DOHH2 (cell line): Measurements from ENCODE around the gene ODC1.

Source experiments
- H3F3A ChIP-seq: fragments of 200-600 bp; sonication (generic), shearing (Covaris generic); 2 replicates; pipeline ENCODE4 v1.6.0; 2016; ENCODE audit warnings: antibody characterized with exemption, mild to moderate bottlenecking; ENCODE audit not compliant: control insufficient read depth, insufficient read depth
- H3K27ac ChIP-seq: fragments of 200-600 bp; sonication (generic); 2 replicates; pipeline ENCODE4 v1.5.1; 2014; ENCODE audit warnings: low read depth, mild to moderate bottlenecking, low read length, moderate library complexity
- H3K27me3 ChIP-seq: fragments of 200-600 bp; sonication (generic); 2 replicates; pipeline ENCODE4 v1.6.1; 2014; ENCODE audit warnings: mild to moderate bottlenecking, low read length, mixed read lengths; ENCODE audit not compliant: control insufficient read depth
- H3K36me3 ChIP-seq: fragments of 200-600 bp; sonication (generic); 2 replicates; pipeline ENCODE4 v1.6.1; 2014; ENCODE audit warnings: mild to moderate bottlenecking, low read length, moderate library complexity, mixed read lengths; ENCODE audit not compliant: control insufficient read depth
- H3K4me1 ChIP-seq: fragments of 200-600 bp; sonication (generic); 2 replicates; pipeline ENCODE4 v1.6.1; 2014; ENCODE audit warnings: mild to moderate bottlenecking, low read length, mixed read lengths; ENCODE audit not compliant: control insufficient read depth
- H3K4me2 ChIP-seq: fragments of 200-600 bp; sonication (generic); 2 replicates; pipeline ENCODE4 v1.6.0; 2014; ENCODE audit warnings: mild to moderate bottlenecking, low read length, moderate library complexity
- H3K4me3 ChIP-seq: fragments of 200-600 bp; sonication (generic); 2 replicates; pipeline ENCODE4 v1.5.1; 2014; ENCODE audit warnings: mild to moderate bottlenecking, low read length, mixed read lengths
- H3K79me2 ChIP-seq: fragments of 200-600 bp; sonication (generic); 2 replicates; pipeline ENCODE4 v1.6.1; 2014; ENCODE audit warnings: mild to moderate bottlenecking, low read length, mixed read lengths; ENCODE audit not compliant: control insufficient read depth
- H3K9me2 ChIP-seq: fragments of 200-600 bp; sonication (generic); replicated peaks from 2 replicates; pipeline ENCODE4 v1.6.1; 2014; ENCODE audit warnings: mild to moderate bottlenecking, low read length, mixed read lengths; ENCODE audit not compliant: control insufficient read depth
- H3K9me3 ChIP-seq: fragments of 200-600 bp; sonication (generic); 2 replicates; pipeline ENCODE4 v1.6.1; 2014; ENCODE audit warnings: antibody characterized with exemption, low read length, mixed read lengths; ENCODE audit not compliant: control insufficient read depth, insufficient read depth
- H4K20me1 ChIP-seq: fragments of 200-600 bp; sonication (generic); 2 replicates; pipeline ENCODE4 v1.6.0; 2014; ENCODE audit warnings: low read depth, mild to moderate bottlenecking, antibody characterized with exemption, low read length, moderate library complexity; ENCODE audit not compliant: control insufficient read depth, insufficient read depth
- CTCF ChIP-seq: fragments of 200-600 bp; sonication (generic); IDR thresholded peaks from one replicate; pipeline ENCODE4 v1.5.1; 2014; ENCODE audit warnings: antibody characterized with exemption, mild to moderate bottlenecking, low read depth, low read length; ENCODE audit not compliant: poor library complexity, severe bottlenecking
- EZH2phosphoT487 ChIP-seq: fragments of 200-600 bp; sonication (generic); IDR thresholded peaks from 2 replicates; pipeline ENCODE4 v1.6.1; 2017; ENCODE audit warnings: borderline replicate concordance, mild to moderate bottlenecking, antibody characterized with exemption, low read length, moderate library complexity, mixed read lengths

The ODC1 gene

GRCh38 chr2:10452312-10452711 lies 4.2 kb upstream of the ODC1 start:
- H3K36me3 ChIP-seq: peaks cover 6% of the 10 kb centered on the region
- no peaks in the 10 kb centered on the region for H3K27me3 ChIP-seq
- H3K9me2 ChIP-seq: no peaks in the 10 kb centered on the region
- H3F3A ChIP-seq: peaks cover 5% of the 10 kb centered on the region
- H3K4me1 ChIP-seq: peaks cover 14% of the 10 kb centered on the region
- H3K4me2 ChIP-seq: no peak overlapping the region
- no peaks in the 10 kb centered on the region for H3K9me3 ChIP-seq
- peaks cover 2% of the 10 kb centered on the region; the same call in 1 of the 2 replicates for H4K20me1 ChIP-seq
- no peak for TF ChIP-seq EZH2phosphoT487
- no peak for TF ChIP-seq CTCF
- no peak overlapping the region for H3K27ac ChIP-seq
- peaks cover 19% of the 10 kb centered on the region for H3K79me2 ChIP-seq
- no peak overlapping the region for H3K4me3 ChIP-seq

GRCh38 chr2:10451819-10452218 lies 3.7 kb upstream of the ODC1 start:
- Histone ChIP-seq H3K4me1 (peaks cover 14% of the 10 kb centered on the region), H3K27me3 (no peaks in the 10 kb centered on the region), H3K4me2 (no peak overlapping the region), H4K20me1 (peaks cover 7% of the 10 kb centered on the region; the same call in 1 of the 2 replicates), H3K79me2 (peaks cover 24% of the 10 kb centered on the region), H3F3A (peaks cover 10% of the 10 kb centered on the region), H3K27ac (no peak overlapping the region), H3K9me2 (no peaks in the 10 kb centered on the region), H3K4me3 (no peak overlapping the region), H3K36me3 (peaks cover 11% of the 10 kb centered on the region), H3K9me3 (no peaks in the 10 kb centered on the region)
- TF ChIP-seq CTCF (no peak), EZH2phosphoT487 (no peak)

- Histone ChIP-seq H3K4me3 (peak overlapping the region; percentile 85), H3K9me3 (no peaks in the 10 kb centered on the region), H3K27ac (no peak overlapping the region), H3K79me2 (peaks cover 41% of the 10 kb centered on the region), H4K20me1 (peaks cover 9% of the 10 kb centered on the region), H3K36me3 (peaks cover 27% of the 10 kb centered on the region), H3F3A (peaks cover 19% of the 10 kb centered on the region), H3K27me3 (no peaks in the 10 kb centered on the region), H3K9me2 (no peaks in the 10 kb centered on the region), H3K4me2 (peak overlapping the region; percentile 100), H3K4me1 (peaks cover 17% of the 10 kb centered on the region)
- TF ChIP-seq EZH2phosphoT487: no peak
- no peak for TF ChIP-seq CTCF
Observed at GRCh38 chr2:10449838-10450691, 1.9 kb upstream of the ODC1 start.
